SIG-M5 (cell line): Measurements from ENCODE around the gene ADAMTS9.

Source experiments
- DNase-seq: peaks from one replicate; lab custom pipeline; 2025; lab: John Stamatoyannopoulos, UW

The ADAMTS9 gene

DNA sequence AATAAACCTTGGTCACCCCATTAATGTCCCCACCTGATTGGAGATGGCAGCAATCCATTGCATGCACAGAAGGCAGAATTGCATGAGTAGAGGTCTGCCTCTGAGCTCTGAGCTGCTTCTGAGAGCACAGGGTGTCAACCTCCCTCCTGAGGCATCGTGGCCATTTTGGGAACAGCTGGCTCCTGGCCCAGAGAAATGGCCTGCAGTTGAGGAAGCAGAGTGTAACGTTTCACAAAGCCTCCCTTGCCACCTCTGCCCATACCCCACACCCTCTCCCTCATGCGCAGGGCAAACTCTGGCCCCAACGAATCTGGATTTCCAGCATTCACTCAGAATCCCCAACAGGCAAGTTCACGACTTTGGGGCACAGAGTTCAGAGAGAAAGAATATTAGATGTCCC lies 198.9 kb downstream of the ADAMTS9 start:
- DNase-seq, result no peak

DNA sequence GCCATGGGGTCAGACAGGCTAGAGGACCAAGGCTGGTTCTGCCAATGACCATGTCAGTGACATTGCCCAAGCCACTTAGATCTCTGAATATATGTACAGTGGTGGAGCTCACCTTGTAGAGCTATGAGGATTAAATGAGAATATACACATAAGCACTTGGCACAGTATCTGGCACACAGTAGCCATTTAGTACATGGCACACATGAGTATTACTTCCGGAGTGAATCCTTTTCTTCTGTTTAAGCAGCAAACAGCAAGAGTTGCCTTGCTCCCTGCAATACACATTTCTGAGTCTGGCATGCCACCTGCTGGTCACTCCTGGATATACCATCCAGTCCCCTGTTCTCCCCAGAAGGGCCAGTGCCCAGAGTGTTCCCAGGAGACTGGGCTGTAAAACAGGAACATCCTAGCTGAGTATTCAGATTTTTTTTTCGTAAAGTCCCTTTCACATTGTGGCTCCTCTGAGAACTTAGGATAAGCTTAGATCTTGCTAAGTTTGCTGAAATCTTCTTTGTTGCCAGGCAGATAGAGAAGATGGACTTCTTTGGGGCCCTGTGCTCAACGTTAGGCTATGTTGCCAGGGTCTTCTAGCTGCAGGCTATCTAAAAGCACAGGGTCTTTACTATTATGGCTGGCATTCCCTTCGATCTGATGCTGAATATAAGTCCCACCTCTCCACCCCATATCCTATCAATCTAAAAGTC lies 203.4 kb downstream of the ADAMTS9 start:
- no peak for DNase-seq

DNA sequence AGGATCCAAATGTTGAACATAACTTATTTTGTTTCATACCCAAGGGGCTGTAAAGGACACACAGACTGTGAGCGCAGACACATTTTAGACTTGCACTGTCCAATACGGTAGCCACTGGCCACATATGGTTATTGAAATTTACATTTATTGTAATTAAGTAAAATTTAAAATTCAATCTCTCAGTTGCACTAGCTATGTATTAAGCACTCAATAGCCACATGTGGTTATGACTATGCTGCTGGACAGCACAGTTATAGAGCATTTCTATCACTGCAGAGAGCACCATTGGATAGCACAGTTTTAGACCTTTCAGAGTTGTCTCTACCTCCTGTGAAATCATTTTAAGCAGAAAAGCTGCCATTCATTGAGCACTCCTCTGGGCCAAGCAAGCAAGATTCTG lies 204.3 kb downstream of the ADAMTS9 start:
- no peak for DNase-seq

DNA sequence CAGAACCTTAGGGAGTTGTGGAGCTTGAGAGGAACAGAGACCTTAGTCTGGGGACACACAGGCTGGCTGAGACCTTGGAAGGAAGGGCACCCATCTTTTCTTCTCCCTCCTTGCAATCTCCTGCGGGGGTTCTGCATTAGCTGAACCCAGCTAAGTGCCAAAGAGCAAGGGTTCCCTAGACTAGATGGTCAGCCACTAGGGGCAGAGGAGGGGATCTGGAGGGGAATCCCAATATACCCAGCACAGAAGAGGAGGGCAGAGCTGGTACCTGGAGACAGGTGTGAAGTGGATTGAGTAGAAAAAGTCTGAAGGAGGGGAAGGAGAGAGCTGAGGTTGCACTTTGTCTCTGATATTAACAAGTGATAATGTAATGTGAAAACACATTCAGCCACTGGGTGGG lies 212.8 kb downstream of the ADAMTS9 start:
- DNase-seq, result no peak

DNA sequence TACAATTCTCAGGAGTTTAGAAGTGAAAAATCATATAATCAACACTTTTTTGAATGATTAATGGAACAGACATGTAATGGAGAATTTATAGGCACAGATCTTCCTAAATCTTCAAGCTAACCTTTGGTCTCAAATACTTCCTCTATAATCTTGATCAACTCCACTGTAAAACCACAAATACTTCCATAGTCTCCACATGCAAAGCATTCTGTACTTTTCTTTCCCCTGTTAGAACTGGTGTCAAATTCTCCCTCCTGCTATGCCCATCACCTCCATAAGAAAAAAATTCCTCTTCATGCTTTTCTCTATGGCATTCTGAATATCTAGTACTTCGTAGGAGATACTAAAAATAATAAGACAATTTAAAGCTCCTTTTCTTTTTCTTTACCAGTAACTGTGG lies 214.3 kb downstream of the ADAMTS9 start:
- DNase-seq, result no peak

DNA sequence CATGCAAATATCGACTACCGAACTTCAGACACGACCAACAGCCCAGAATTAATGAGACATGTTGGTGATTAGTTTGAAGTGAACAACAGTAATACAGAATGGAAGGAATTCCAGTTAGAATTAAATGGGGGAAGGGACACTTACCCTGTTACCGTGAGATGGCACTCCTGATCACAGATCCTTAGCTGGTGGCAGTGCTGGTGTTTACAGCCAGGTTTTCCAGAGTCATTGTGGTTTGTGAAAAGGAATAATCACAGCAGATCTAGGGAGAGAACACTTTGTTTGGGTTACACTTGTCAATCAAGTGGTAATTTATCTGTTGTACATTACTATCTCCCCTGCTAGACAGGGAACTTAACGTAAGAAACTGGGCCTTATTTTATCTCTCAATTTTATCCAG lies 217.4 kb downstream of the ADAMTS9 start:
- no peak for DNase-seq

DNA sequence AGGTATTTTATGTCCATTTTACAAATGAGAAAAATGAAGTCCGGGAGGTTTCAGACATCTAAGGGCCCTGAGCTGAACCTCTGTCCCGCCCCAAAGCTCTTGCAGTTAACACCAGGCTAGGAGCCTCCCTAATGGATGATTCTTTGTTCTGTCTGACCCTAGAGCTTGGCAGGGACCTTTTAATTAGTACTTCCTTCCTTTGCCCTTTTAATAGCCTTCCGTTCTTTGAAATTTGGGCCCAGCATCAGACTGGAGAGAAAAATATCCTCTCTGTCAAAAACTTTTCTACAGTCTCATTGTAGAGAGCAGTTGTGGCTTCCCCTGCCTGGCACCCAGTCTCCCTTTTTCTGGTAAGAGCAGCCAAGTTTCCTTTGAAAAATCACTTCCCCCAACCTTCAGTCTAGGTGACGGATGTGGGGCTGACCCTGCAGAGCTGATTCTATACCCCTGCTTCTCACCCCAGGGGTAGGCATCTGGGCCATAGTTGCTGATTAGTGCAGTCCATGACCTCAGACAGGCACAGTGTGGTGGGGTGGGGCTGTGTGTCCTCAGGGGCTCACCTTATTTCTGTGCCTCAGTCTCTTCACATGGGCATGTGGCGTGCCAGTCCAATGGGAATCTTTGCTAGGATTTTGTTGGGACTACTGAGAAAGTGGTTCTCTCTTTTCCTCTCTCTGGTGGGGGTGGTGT lies 220.4 kb downstream of the ADAMTS9 start:
- DNase-seq, result no peak
